NCI-H1105 treated with DMSO at 0.1 percent for 48 hours (cell line): Measurements from ENCODE around the gene KCNMA1.

Experiments
- DNase-seq: peaks from one replicate; lab custom pipeline; 2025; lab: John Stamatoyannopoulos, UW

Gene KCNMA1

DNA sequence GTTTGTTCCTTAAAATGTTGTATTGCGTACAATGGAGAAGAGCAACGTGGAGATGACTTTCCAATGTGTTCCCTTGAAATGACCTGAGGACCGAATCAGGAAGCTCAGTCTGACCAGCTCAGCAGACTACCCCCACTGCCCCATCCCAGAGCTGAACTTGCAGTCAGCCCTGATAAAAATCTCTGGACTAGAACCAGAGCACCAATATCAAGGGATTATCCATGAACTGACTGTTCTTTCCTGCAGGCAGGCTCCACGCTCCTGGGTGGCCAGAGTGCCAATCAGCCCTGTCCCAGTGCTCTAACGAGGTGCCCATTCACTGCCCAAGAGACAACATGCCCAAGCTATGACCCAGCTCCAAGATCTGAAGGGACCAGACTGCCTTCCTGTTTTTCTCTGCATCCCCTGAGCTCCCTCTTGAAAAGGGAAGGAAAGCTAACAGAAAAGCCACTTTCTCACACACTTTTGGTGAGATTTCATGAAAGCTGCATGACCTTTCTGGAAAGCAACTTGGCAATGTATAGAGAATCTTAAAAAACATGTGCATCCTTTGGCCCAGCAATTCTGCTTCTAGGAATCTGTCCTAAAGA lies 130.2 kb downstream of the KCNMA1 start:
- no peak for DNase-seq

DNA sequence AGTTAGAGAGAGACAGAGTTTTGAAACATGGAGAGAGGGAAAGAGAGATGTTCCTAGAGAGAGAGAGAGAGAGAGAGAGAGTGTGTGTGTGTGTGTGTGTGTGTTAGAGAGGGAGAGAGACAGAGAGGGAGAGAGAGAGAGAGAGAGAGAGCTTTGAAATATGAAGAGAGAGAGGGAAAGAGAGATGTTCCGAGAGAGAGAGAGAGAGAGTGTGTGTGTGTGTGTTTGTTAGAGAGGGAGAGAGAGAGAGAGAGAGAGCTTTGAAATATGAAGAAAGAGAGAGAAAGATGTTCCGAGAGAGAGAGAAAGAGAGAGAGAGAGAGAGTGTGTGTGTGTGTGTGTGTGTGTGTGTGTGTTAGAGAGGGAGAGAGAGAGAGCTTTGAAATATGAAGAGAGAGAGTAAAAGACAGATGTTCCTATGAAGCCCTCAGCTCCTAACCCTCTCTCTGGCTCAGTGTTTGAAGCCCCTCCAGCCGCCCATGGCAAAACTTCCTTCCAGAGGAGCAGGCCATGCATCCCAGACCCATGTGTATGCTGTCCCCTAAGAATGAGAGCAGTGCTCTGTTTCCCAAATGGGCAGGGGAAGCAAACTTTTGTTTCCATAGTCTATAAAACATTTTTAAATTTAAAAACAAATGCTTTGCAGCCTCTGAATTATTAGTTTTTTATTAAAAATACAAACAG lies 130.9 kb downstream of the KCNMA1 start:
- no peak for DNase-seq

- DNase-seq, result no peak
These were observed 131.9 kb downstream of the KCNMA1 start for GRCh38 chr10:77505431-77506334.

DNA sequence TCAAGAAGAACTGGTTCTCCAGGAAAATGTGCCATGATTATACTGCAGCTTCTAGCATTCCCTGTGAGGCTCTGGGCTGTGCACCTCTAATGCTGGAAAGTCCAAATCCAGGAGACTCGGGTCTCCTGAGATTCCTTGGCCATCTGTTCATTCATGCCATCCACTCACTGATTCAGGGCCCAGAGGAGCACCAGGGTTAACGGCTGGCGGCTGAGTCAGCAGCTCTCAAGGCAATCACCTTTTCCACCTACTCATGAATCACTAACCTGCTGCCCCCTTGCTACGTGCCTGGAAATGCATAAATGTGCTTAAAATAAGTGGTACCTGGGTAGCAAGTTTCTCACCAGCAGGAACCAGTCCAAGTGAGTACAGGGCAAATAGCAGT lies 132.7 kb downstream of the KCNMA1 start:
- no peak for DNase-seq

- DNase-seq, result no peak
These were observed 133.3 kb downstream of the KCNMA1 start for GRCh38 chr10:77504196-77504872.

DNA sequence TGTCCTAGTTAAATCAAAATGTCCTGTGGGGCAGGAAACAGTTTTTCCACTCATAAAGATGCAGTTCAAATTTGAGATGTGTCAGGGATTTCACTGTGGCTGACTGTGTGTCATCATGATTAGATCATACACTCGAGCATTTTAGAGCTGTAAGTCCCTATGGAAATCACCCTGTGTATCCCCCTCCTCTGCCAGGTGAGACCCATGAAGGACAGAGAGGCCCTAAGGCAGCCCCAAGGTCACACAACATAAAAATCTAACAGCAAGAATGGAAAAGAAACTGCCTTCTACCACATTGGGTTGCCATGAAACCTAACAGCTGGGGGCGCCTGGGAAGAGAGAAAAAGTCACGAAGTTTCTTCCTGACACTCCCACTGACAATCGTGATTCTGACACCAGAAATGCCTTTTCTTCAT lies 135.8 kb downstream of the KCNMA1 start:
- no peak for DNase-seq

DNA sequence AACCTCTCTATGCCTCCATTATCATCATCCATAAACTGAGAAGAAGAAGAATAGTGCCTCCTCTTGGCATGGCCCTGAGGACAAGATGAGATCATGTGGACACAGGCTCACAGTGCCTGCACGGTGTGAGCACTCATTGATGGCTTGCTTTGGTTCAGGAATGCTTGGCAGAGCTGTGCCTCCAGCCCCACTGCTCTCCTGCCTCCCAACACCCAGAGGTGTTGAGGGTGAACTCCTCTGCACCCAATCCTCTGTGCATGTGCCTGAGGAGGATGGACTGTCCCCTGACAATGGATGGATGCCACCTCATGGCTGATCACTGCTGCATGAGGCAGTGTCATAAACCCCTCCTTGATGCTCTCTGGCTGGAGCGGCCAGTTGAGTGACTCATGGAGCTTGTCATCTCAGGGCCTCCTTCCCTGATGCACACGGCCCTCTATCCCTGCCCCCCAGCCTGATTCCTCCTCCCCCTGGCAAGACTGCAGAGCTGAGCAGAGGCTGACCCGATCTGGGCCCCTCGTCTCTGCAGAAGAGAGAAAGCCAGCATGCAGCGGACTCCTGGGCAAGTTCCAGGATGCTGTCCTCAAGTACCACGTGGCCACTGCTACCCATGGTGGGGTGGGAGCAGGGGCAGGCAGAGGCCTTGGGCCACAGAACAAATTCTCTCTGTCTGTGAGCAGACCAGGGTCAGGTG lies 136.3 kb downstream of the KCNMA1 start:
- DNase-seq, result no peak

DNA sequence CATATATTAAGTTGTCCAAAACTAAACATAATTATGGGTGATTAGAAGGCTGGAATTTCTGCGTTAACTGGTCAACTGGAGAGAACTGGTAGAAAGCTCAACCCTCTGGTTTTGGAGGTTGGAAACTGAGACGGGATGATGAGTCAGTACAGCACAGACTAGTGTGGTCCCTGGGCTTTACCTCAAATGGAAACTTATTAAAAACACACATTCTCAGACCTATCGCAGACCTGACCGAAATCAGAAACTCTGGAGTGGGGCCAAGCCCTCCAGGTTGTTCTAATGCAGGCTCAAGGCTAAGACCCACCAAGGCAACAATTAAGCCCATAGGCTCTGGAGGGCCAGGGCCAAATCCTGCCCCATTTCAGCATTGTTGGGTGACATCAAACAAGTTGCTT lies 136.9 kb downstream of the KCNMA1 start:
- no peak for DNase-seq

GRCh38 chr10:77498829-77499228 lies 138.8 kb downstream of the KCNMA1 start:
- DNase-seq, result no peak

DNA sequence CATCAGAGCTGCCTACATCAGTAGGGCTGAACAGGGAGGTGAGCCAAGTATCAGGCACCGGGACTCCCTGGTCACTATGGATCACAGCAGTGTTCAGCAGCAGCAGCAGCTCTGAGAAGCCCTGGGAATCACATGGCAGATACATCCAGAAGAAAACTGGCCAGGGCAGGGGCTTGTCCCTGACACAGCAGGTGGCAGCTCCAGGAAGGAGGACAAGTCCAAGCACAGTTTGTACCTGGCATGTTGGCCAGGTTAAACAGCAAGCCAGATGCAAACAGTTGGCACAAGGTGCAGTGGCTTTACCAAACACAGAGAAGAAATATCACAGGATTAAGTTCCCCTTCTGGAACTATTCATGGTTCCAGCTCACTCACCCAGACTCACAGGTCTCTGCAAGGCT lies 139.4 kb downstream of the KCNMA1 start:
- no peak for DNase-seq

- DNase-seq, result no peak
These were observed 139.9 kb downstream of the KCNMA1 start for GRCh38 chr10:77497748-77498147.

DNA sequence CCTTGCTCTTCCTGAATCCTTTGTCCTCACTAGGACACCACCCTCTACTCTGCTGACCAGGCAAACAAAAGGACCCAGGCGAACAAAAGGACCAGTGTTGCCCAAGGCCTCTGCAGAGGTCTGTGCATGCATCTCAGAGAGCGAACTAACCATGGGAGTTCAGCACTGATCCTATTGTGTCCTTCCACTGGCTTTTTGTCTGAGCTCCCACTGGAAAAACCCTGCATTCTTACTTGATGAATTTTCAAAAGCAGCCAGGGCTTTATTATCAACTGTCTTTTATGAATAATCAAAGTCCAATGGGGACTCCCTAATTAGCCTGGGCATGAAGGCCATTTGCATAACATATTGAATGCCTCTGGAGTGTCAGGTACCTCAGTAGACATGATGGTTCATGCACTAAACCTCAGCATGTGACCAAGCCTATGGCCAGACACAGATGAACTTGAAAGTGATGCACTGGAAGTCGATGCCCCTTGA lies 140.6 kb downstream of the KCNMA1 start:
- DNase-seq, result no peak

GRCh38 chr10:77494756-77495541 lies 142.7 kb downstream of the KCNMA1 start:
- no peak for DNase-seq

DNA sequence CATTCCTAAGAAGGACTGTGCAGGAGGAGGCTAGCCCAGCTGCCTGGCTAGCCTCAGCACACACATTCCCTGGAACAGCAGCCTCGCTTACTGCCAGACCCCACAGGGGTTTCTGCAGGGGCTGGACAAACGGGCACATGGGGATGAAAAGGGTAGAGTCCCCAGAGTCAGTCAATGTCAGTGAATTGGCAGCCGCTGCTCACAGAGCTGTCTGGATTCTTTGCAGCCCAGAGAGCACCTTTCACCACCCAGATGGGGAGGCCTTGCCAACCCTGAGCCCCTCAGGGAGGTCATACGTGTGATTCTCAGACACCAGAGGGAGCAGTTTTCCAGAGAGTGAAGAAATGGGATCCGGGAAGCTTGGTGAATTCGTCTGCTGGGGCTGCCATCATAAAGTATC lies 143.3 kb downstream of the KCNMA1 start:
- DNase-seq, result no peak

DNA sequence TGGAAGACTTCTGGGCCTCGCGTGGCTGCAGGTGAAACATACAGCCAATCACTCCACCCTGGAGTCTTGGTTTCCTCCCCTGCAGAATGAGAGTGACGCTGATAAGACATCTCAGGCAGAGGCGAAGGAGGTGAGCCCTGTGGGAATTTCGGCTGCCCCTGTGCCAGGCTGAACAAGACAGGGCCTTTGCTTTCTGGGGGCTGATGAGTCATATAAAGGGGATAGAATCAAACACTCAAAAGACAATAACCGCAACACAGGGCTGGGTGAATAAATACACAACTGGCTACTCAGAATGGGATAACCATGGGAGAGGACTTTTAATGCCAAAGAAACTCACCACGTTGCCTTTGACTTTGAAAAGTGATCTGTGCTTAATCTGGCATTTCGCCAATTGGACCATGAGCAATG lies 143.8 kb downstream of the KCNMA1 start:
- no peak for DNase-seq

DNA sequence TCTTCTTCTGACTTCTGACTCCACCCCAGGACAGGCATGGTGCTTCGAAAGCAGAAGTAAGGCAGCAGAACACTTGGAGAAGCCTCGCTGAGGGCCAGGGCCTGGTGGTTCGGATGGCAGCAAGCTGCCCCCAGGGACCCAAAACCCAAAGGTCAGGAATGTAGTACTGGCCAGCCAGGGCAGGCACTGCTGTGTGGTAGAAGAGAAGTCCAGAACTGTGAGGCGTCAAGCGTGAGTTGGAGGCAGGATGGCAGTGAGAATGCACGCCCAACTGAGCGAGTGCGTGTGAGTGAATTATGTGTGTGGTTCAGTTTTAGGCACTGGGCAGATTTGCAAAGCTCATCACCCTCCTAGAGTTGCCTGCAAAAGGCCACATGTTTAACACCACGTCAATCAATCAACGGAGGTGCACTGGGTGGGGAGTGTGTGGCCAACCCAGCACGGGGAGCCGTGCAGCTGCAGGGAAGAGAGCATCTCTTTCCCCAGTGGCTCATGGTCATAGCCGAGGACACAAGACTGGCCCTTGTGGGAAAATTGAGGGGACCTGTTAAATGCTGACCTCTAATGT lies 144.3 kb downstream of the KCNMA1 start:
- no peak for DNase-seq

DNA sequence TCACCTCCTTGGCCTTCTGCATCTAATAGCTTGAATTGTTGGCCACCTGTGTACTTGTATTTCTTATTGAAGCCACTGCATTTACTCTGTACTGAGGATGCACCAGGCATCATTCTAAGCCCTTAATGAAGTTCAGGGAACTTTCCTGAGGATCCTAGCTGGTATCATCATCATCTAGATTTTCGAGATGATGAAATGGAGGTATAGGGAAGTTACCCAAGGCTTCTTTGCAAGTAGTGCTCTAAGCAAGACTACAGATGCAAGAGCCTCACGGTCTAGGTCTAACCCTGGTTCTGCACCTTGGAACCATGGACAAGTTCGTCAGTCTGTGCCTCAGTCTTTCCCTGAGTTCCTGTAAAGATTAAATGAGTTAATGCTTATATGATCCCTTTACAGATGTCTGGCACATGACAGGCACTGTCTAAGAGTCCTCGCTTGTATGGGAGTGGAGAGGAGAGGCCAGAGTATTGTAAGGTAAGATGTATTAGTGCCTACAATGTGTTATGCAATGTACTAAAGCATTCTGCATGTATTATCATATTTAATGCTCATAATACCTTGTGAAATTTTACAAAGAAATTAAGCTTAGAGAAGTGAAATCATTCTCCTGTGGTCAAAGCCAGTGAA lies 145.1 kb downstream of the KCNMA1 start:
- no peak for DNase-seq

DNA sequence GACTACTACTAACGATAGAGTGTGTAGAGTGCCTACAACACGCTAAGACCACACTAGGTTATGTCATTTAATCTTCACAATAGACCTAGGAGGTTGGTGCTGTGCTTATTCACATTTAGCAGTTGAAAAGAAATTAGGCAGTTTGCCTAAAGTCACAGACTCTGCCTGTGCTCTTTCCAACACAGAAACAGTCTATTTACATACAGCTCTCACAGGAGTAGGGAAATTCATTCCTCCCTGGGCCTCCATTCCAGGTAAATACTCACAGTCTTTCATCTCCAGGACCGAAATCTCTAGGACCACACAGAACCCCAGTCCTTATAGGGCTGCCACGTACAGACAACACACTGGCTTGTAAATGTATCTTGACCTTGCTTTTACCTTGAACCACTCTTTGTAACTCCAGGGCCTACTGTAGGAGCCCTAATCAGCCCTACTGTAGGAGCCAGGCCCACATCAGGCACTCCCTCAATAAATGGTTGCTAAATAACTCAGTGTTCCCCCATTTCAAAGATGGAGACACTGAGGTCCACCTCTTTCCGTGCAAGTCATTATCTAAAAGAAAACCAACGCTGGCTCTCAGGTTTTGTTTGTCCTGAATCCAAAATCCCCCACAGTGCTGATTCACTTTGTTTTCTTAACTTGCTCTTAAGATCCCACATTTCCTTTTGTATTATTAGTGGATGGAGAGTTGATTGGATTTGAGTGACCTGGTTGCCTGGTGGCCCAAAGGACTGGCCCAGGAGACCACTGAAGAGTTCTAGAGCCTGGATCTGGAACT lies 146.9 kb downstream of the KCNMA1 start:
- DNase-seq, result no peak

GRCh38 chr10:77486517-77486916 lies 151.1 kb downstream of the KCNMA1 start:
- DNase-seq, result no peak
